GM21390 (cell line): Measurements from ENCODE around the gene HOXA3.

Experiments used
- ATAC-seq: cut with Tn5 transposase; IDR thresholded peaks from one replicate; pipeline ENCODE4 v1.9.1; 2021; ENCODE audit not compliant: unreplicated experiment

The HOXA3 gene

GRCh38 chr7:27157702-27158431, 5.5 kb upstream of the HOXA3 start:
- ATAC-seq = no peak

- ATAC-seq = no peak
Observed at GRCh38 chr7:27156916-27157701, 4.7 kb upstream of the HOXA3 start.

- ATAC-seq = no peak
Observed at GRCh38 chr7:27156508-27156898, 4.1 kb upstream of the HOXA3 start, which contains the start of gene HOXA7. Gene HOXA7 (minus strand): TSS chr7:27156675. CDS start chr7:27156545, 130 bp downstream.

- no peak for ATAC-seq
Observed at GRCh38 chr7:27155816-27156507, 3.6 kb upstream of the HOXA3 start.

GRCh38 chr7:27154901-27155815, 2.8 kb upstream of the HOXA3 start:
- ATAC-seq = no peak

GRCh38 chr7:27154369-27154768, 2.0 kb upstream of the HOXA3 start:
- no peak for ATAC-seq

- ATAC-seq = no peak
Observed at GRCh38 chr7:27153526-27153925, 1.1 kb upstream of the HOXA3 start.

GRCh38 chr7:27152816-27153442, 546 bp upstream of the HOXA3 start:
- ATAC-seq = no peak

- no peak for ATAC-seq
Observed at GRCh38 chr7:27151341-27151930, 947 bp downstream of the HOXA3 start.

- ATAC-seq = peak; percentile 89
Observed at GRCh38 chr7:27150568-27151340, 1.6 kb downstream of the HOXA3 start.

- peak; percentile 9 for ATAC-seq
Observed at GRCh38 chr7:27149842-27150567, 2.4 kb downstream of the HOXA3 start.

GRCh38 chr7:27148756-27149641, 3.4 kb downstream of the HOXA3 start:
- no peak for ATAC-seq

GRCh38 chr7:27148031-27148755, 4.2 kb downstream of the HOXA3 start:
- ATAC-seq = no peak

- no peak for ATAC-seq
Observed at GRCh38 chr7:27147199-27148030, 5.0 kb downstream of the HOXA3 start, which contains the start of gene HOXA6. Gene HOXA6 (minus strand): TSS chr7:27147774. CDS start chr7:27147749, 25 bp downstream.

- no peak for ATAC-seq
Observed at GRCh38 chr7:27146491-27147198, 5.7 kb downstream of the HOXA3 start.
